NCI-H187 (cell line): ENCODE data around the gene NCEH1.

Experiments used
- DNase-seq, 2 experiments: peaks; one replicate each; lab custom pipeline; 2025; lab: John Stamatoyannopoulos, UW

The NCEH1 gene

DNA sequence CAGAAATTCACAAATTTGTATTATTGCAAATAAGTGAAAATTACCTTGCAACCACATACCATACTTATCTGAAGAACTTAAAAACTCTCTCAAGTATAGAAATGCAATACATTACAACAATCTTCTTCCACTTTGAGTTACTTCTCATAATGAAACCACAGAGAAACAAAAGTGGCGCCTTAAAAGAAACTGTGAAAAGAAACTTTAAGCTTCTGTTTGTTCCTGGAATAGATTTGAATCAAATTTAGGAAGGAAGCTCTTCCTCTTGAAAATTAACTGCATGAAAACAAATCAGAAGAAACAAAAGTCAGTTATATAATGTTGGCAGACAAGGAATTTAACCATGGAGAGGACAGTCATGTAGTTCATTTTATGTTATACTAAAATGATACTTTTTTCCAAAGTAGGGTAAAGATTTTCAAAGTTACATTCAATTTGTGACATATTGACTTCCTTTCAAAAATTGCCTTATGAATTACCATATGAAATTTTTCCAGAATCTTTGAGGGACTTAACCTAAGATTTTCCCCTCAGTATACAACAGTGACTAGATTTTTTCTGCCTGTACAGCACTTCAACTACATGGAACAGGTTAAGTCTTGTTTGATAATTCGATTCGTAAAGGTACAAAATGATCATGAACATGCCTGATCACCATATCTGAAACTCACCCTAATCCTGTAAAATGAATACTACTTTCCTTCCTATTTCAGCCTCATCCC, 130.0 kb downstream of the NCEH1 start:
- DNase-seq, result no peak
